Measurements from ENCODE around the gene BEND4.
"Not testable (repeated sequence)": the region's sequence is repeated elsewhere in the genome, so short reads cannot be mapped to it uniquely, and the experiment has no call there.

The BEND4 gene

DNA sequence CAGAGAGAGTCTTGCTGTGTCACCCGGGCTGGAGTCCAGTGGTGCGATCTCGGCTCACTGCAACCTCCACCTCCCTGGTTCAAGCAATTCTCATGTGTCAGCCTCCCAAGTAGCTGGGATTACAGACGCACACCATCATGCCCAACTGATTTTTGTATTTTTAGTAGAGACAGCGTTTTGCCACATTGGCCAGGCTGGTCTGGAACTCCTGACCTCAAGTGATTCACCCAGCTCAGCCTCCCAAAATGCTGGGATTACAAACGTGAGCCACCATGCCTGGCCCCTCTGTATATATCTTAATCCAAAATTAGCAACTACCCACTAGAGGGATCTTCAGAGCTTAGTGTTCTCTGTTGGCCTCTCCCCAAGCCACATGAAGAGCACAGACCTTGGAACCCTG is 13.7 kb upstream of the BEND4 start:
- H2BK120ac ChIP-seq (ENCODE audit: low read depth, low read length); H4K5ac ChIP-seq (ENCODE audit: low read length); H2AK5ac ChIP-seq (ENCODE audit: low read length); H3K79me1 ChIP-seq (ENCODE audit: low read length); H3K4ac ChIP-seq (ENCODE audit: low read depth, low read length); H2BK5ac ChIP-seq (ENCODE audit: low read length); H3K4me1 ChIP-seq (ENCODE audit: control insufficient read depth, low read depth, low read length); H2BK15ac ChIP-seq (replicated peaks; ENCODE audit: low read depth); H4K8ac ChIP-seq (ENCODE audit: low read depth, low read length); H3K4me3 ChIP-seq (ENCODE audit: low read length); H3K9ac ChIP-seq (ENCODE audit: low read length); H3K4me2 ChIP-seq (ENCODE audit: low read length); H3K18ac ChIP-seq (ENCODE audit: low read length); H3K56ac ChIP-seq (ENCODE audit: low read length); H3K36me3 ChIP-seq (ENCODE audit: control insufficient read depth, insufficient read depth, low read length); H3K27me3 ChIP-seq (ENCODE audit: insufficient read depth, low read length, poor library complexity); H3K27ac ChIP-seq (ENCODE audit: low read depth, low read length); DNase-seq; H3K23ac ChIP-seq (ENCODE audit: low read length); H3K79me2 ChIP-seq (ENCODE audit: control insufficient read depth, insufficient read depth, low read length): not testable (repeated sequence)
- no CpG with 5 or more reads among the region's 6 CpGs for WGBS (ENCODE audit: extremely low coverage, insufficient coverage, low lambda C conversion rate)

DNA sequence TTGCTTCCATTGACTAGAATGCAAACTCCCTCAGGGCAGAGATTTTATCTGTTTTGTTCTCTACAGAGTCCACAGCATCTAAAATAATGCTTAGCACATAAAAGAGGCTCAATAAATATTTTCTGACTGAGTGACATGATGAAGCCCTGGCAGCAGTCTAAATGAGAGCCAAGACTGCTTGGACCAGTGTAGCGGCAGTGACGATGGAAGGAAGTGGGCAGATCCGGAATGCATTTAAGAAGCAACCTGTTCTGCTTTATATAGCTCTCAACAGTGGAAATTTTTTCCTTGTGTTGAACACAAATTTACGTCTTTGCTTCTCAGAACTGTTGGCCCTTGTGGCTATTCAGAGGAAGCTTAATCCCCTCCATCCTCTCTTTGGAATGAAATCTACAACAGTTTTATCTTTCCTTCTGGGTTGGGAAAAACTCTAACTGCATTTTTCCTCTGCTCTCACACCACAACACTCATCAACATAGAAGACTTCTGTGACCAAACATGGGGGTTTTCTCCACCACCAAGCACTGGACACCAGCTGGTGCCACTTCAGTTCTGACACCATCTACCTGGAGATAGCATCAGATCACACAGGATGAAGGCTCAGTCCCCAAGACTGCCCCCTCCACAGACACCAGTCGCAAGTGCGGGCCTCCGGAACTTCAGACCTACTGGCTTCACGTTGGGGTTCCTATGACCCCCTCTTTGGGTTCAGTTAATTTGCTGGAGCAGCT is 7.0 kb upstream of the BEND4 start:
- H2BK15ac ChIP-seq (replicated peaks; ENCODE audit: low read depth) = peak overlapping the region; percentile 42
- DNase-seq = no peak
- peak overlapping the region; percentile 25 for H3K56ac ChIP-seq (ENCODE audit: low read length)
- no peak overlapping the region for H4K5ac ChIP-seq (ENCODE audit: low read length)
- H3K4me1 ChIP-seq (ENCODE audit: control insufficient read depth, low read depth, low read length) = peaks cover 2% of the 10 kb centered on the region
- H2AK5ac ChIP-seq (ENCODE audit: low read length) = no peak overlapping the region
- no peaks in the 10 kb centered on the region for H3K79me2 ChIP-seq (ENCODE audit: control insufficient read depth, insufficient read depth, low read length)
- H3K4me3 ChIP-seq (ENCODE audit: low read length) = no peak overlapping the region
- H3K9ac ChIP-seq (ENCODE audit: low read length) = no peak overlapping the region
- no peak overlapping the region for H3K4me2 ChIP-seq (ENCODE audit: low read length)
- H2BK5ac ChIP-seq (ENCODE audit: low read length) = no peak overlapping the region
- no peak overlapping the region for H4K8ac ChIP-seq (ENCODE audit: low read depth, low read length)
- no peak overlapping the region for H3K18ac ChIP-seq (ENCODE audit: low read length)
- no peak overlapping the region for H3K23ac ChIP-seq (ENCODE audit: low read length)
- no peaks in the 10 kb centered on the region for H3K27me3 ChIP-seq (ENCODE audit: insufficient read depth, low read length, poor library complexity)
- H3K79me1 ChIP-seq (ENCODE audit: low read length) = no peaks in the 10 kb centered on the region
- no peak overlapping the region for H2BK120ac ChIP-seq (ENCODE audit: low read depth, low read length)
- no peak overlapping the region for H3K27ac ChIP-seq (ENCODE audit: low read depth, low read length)
- no peak overlapping the region for H3K4ac ChIP-seq (ENCODE audit: low read depth, low read length)
- H3K36me3 ChIP-seq (ENCODE audit: control insufficient read depth, insufficient read depth, low read length) = no peaks in the 10 kb centered on the region
- WGBS (ENCODE audit: extremely low coverage, insufficient coverage, low lambda C conversion rate) = no CpG with 5 or more reads among the region's 8 CpGs

DNA sequence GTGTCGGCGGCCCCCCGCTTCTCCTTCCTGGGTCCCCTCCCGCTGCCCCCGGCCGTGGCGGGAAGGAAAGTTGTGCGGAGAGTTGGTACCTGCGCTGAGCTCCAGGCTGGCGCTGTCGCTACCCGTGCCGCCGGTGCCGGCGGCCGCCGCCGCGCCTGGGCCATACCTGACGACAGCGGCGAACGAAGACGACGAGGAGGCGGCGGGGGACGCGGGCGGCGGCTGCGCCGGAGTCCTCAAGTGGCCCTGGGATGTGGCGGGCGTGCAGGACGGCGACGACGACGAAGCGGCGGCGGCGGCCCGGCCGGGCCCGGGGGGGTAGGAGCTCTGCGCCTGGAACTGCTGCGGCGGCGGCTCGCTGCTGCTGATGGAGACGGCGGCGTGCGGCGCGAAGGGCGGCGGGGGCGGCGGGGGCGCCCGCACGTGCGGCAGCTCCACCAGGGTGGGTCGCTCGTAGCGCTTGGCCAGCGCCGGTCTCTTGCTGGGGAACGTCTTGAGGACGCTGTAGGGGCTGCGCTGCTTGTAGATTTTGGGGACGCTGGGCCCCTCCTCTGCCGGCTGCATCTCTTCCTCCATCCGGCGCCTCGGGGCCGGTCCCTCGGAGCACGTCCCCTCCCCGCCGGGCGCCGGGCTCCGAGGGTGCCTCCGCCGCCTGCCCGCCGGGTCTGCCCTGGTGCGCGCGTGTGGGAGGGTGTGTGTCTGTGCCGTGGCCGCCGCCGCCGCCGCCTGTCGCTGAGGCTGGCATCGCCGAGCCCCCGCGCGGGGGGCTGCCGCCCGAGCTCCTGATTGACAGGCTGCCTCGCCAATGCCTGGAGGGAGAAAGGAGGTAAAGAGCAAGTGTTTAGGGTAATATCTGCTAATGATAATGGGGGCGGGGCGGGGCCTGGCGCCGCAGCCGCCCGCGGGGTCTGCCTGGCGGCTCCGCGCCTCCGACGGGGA is 618 bp downstream of the BEND4 start:
- DNase-seq = peak; percentile 95
- no peaks in the 10 kb centered on the region for H3K4me1 ChIP-seq (ENCODE audit: control insufficient read depth, low read depth, low read length)
- peak overlapping the region; percentile 60 for H3K4me3 ChIP-seq (ENCODE audit: low read length)
- peak overlapping the region; percentile 83 for H3K18ac ChIP-seq (ENCODE audit: low read length)
- H3K4me2 ChIP-seq (ENCODE audit: low read length) = peak overlapping the region; percentile 97
- peak overlapping the region; percentile 64 for H3K9ac ChIP-seq (ENCODE audit: low read length)
- no peaks in the 10 kb centered on the region for H3K36me3 ChIP-seq (ENCODE audit: control insufficient read depth, insufficient read depth, low read length)
- H2BK120ac ChIP-seq (ENCODE audit: low read depth, low read length) = no peak overlapping the region
- H3K4ac ChIP-seq (ENCODE audit: low read depth, low read length) = no peak overlapping the region
- H3K27ac ChIP-seq (ENCODE audit: low read depth, low read length) = no peak overlapping the region
- H4K8ac ChIP-seq (ENCODE audit: low read depth, low read length) = no peak overlapping the region
- peaks cover 3% of the 10 kb centered on the region for H3K27me3 ChIP-seq (ENCODE audit: insufficient read depth, low read length, poor library complexity)
- H2AK5ac ChIP-seq (ENCODE audit: low read length) = no peak overlapping the region
- H3K79me2 ChIP-seq (ENCODE audit: control insufficient read depth, insufficient read depth, low read length) = peaks cover 8% of the 10 kb centered on the region
- no CpG with 5 or more reads among the region's 122 CpGs for WGBS (ENCODE audit: extremely low coverage, insufficient coverage, low lambda C conversion rate)
- no peak overlapping the region for H3K23ac ChIP-seq (ENCODE audit: low read length)
- H4K5ac ChIP-seq (ENCODE audit: low read length) = no peak overlapping the region
- no peaks in the 10 kb centered on the region for H3K79me1 ChIP-seq (ENCODE audit: low read length)
- no peak overlapping the region for H2BK15ac ChIP-seq (replicated peaks; ENCODE audit: low read depth)
- no peak overlapping the region for H2BK5ac ChIP-seq (ENCODE audit: low read length)
- H3K56ac ChIP-seq (ENCODE audit: low read length) = peak overlapping the region; percentile 86

DNA sequence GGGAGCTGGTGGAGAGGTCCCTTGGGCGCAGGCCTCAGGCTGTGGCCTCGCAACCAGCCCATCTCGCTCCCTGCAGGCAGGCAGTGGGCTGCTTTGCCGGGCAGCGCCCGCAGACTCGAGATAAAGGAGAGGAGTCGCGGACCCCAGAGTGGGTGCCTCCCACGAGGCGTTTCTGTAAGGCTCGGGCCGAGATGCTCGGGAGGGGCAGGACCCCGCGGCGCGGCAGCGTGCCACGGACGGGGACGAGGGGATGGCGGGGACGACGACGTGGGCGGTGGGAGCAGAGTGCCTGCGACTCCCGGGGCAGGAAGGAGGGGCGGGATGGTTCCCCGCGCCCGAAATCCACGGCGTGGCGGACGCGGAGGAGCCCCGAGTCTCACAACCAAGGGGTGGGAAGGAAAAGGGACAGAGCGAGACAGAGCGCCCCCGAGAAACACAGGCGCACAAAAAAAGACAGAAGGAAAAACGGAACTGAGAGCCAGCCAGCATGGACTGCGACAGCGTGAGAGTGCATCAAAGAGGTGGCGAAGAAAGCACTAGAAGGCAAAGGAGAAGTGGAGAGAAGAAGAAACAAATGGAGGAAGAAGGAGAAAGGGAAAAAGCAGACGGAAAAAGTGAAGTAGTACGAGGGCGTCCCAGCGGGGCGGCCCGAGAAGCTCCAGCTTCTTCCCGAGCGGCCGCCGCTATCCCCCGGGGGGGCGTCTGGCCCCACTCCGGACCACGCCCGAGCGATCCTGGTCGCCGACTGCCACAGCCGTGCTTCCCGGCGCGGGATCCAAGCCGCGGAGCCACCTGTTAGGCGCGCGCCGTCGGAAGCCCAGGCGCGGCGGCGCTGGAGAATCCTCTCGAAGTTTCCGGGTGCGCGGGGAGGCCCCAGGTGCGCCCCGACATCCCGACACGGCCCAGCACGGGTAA is 1.5 kb downstream of the BEND4 start:
- WGBS (ENCODE audit: extremely low coverage, insufficient coverage, low lambda C conversion rate) = no CpG with 5 or more reads among the region's 89 CpGs
- Histone ChIP-seq H2AK5ac (ENCODE audit: low read length) (no peak overlapping the region), H3K27ac (ENCODE audit: low read depth, low read length) (no peak overlapping the region), H3K79me2 (ENCODE audit: control insufficient read depth, insufficient read depth, low read length) (peaks cover 8% of the 10 kb centered on the region), H3K56ac (ENCODE audit: low read length) (peak overlapping the region; percentile 86), H2BK15ac (replicated peaks; ENCODE audit: low read depth) (no peak overlapping the region), H3K36me3 (ENCODE audit: control insufficient read depth, insufficient read depth, low read length) (no peaks in the 10 kb centered on the region), H3K4me1 (ENCODE audit: control insufficient read depth, low read depth, low read length) (no peaks in the 10 kb centered on the region), H2BK5ac (ENCODE audit: low read length) (no peak overlapping the region), H3K79me1 (ENCODE audit: low read length) (no peaks in the 10 kb centered on the region), H3K4ac (ENCODE audit: low read depth, low read length) (no peak overlapping the region), H3K23ac (ENCODE audit: low read length) (peak overlapping the region; percentile 39), H4K5ac (ENCODE audit: low read length) (no peak overlapping the region), H3K9ac (ENCODE audit: low read length) (peak overlapping the region; percentile 64), H3K27me3 (ENCODE audit: insufficient read depth, low read length, poor library complexity) (peaks cover 3% of the 10 kb centered on the region), H3K18ac (ENCODE audit: low read length) (no peak overlapping the region), H3K4me2 (ENCODE audit: low read length) (peak overlapping the region; percentile 97), H2BK120ac (ENCODE audit: low read depth, low read length) (no peak overlapping the region), H3K4me3 (ENCODE audit: low read length) (peak overlapping the region; percentile 60), H4K8ac (ENCODE audit: low read depth, low read length) (no peak overlapping the region)
- peak; percentile 42 for DNase-seq

DNA sequence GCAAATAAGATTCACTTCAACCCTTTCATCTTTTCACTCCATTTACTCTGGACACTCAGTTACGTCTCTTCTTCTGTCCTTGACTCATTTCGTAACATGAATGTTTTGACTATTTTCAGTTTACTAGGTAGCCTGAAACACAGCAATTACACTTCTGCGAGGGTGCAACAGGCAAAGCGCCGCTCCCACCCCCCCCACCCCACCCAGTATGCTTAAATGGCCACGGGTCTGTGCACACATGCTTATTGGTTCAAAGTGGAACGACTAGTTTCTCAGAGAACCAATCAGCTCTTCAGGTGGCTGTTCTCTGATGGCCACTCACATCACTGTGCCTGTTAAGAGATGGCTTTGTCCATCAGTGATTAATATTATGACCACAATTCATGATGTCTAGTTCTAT is 3.5 kb downstream of the BEND4 start:
- H3K56ac ChIP-seq (ENCODE audit: low read length) = no peak overlapping the region
- no peak overlapping the region for H3K4ac ChIP-seq (ENCODE audit: low read depth, low read length)
- no peak overlapping the region for H3K4me2 ChIP-seq (ENCODE audit: low read length)
- no peaks in the 10 kb centered on the region for H3K36me3 ChIP-seq (ENCODE audit: control insufficient read depth, insufficient read depth, low read length)
- no peak overlapping the region for H4K5ac ChIP-seq (ENCODE audit: low read length)
- WGBS (ENCODE audit: extremely low coverage, insufficient coverage, low lambda C conversion rate) = no CpG with 5 or more reads among the region's 7 CpGs
- H3K27me3 ChIP-seq (ENCODE audit: insufficient read depth, low read length, poor library complexity) = peaks cover 3% of the 10 kb centered on the region
- H3K79me2 ChIP-seq (ENCODE audit: control insufficient read depth, insufficient read depth, low read length) = peaks cover 10% of the 10 kb centered on the region
- H3K79me1 ChIP-seq (ENCODE audit: low read length) = peaks cover 1% of the 10 kb centered on the region
- DNase-seq = no peak
- H3K9ac ChIP-seq (ENCODE audit: low read length) = no peak overlapping the region
- H2BK5ac ChIP-seq (ENCODE audit: low read length) = no peak overlapping the region
- H3K4me3 ChIP-seq (ENCODE audit: low read length) = no peak overlapping the region
- no peak overlapping the region for H2BK15ac ChIP-seq (replicated peaks; ENCODE audit: low read depth)
- no peak overlapping the region for H4K8ac ChIP-seq (ENCODE audit: low read depth, low read length)
- no peak overlapping the region for H3K27ac ChIP-seq (ENCODE audit: low read depth, low read length)
- H3K18ac ChIP-seq (ENCODE audit: low read length) = no peak overlapping the region
- no peak overlapping the region for H2AK5ac ChIP-seq (ENCODE audit: low read length)
- H2BK120ac ChIP-seq (ENCODE audit: low read depth, low read length) = no peak overlapping the region
- no peaks in the 10 kb centered on the region for H3K4me1 ChIP-seq (ENCODE audit: control insufficient read depth, low read depth, low read length)
- H3K23ac ChIP-seq (ENCODE audit: low read length) = no peak overlapping the region

All from mesendoderm (in vitro differentiated cells).